GM19438 (cell line): ENCODE results near the gene SCN2A.
"Not testable (repeated sequence)": the region's sequence is repeated elsewhere in the genome, so short reads cannot be mapped to it uniquely, and the experiment has no call there.

Source experiments
- ATAC-seq: cut with Tn5 transposase; IDR thresholded peaks from one replicate; pipeline ENCODE4 v1.9.1; 2021; ENCODE audit warnings: low read depth; ENCODE audit not compliant: unreplicated experiment

The SCN2A gene

GRCh38 chr2:165307317-165307716 is 68.1 kb downstream of the SCN2A start:
- no peak for ATAC-seq

- no peak for ATAC-seq
These were observed 72.7 kb downstream of the SCN2A start for GRCh38 chr2:165311949-165312348.

GRCh38 chr2:165312999-165313398 is 73.8 kb downstream of the SCN2A start:
- no peak for ATAC-seq

GRCh38 chr2:165313509-165313908 is 74.3 kb downstream of the SCN2A start:
- ATAC-seq = no peak

GRCh38 chr2:165328272-165328671 is 89.1 kb downstream of the SCN2A start:
- no peak for ATAC-seq

GRCh38 chr2:165344276-165344675 is 105.1 kb downstream of the SCN2A start:
- ATAC-seq = not testable (repeated sequence)

GRCh38 chr2:165348441-165348840 is 109.2 kb downstream of the SCN2A start:
- ATAC-seq = no peak

- ATAC-seq = no peak
These were observed 110.0 kb downstream of the SCN2A start for GRCh38 chr2:165349181-165349580.

- no peak for ATAC-seq
These were observed 118.5 kb downstream of the SCN2A start for GRCh38 chr2:165357758-165358157.

- ATAC-seq = no peak
These were observed 122.3 kb downstream of the SCN2A start for GRCh38 chr2:165361514-165361913.

- no peak for ATAC-seq
These were observed 130.1 kb downstream of the SCN2A start for GRCh38 chr2:165369131-165369897.

- ATAC-seq = no peak
These were observed 130.7 kb downstream of the SCN2A start for GRCh38 chr2:165369898-165370296.

GRCh38 chr2:165371356-165371755 is 132.1 kb downstream of the SCN2A start:
- no peak for ATAC-seq

- ATAC-seq = no peak
These were observed 134.2 kb downstream of the SCN2A start for GRCh38 chr2:165373278-165374010.

GRCh38 chr2:165376571-165376975 is 137.4 kb downstream of the SCN2A start:
- no peak for ATAC-seq

- ATAC-seq = no peak
These were observed 143.1 kb downstream of the SCN2A start for GRCh38 chr2:165382362-165382761.

GRCh38 chr2:165390875-165391274 is 151.7 kb downstream of the SCN2A start:
- ATAC-seq = no peak

GRCh38 chr2:165391791-165392190 is 152.6 kb downstream of the SCN2A start:
- no peak for ATAC-seq

GRCh38 chr2:165398603-165399002 is 159.4 kb downstream of the SCN2A start:
- not testable (repeated sequence) for ATAC-seq

GRCh38 chr2:165401285-165401852 is 162.2 kb downstream of the SCN2A start:
- ATAC-seq = no peak

- no peak for ATAC-seq
These were observed 162.9 kb downstream of the SCN2A start for GRCh38 chr2:165402162-165402561.

- no peak for ATAC-seq
These were observed 167.0 kb downstream of the SCN2A start for GRCh38 chr2:165406173-165406572.
